Hepatocyte (in vitro differentiated cells): ENCODE data around the gene KCTD17. TPM values are rescaled to one million over a fixed set of nuclear protein-coding genes. Genes with fewer than 3 reads are reported as not detected.

Experiments used
- DNase-seq: peaks from one replicate; pipeline ENCODE4 v3.0.0-alpha.2; 2016; ENCODE audit warnings: low spot score
- H2AFZ ChIP-seq: fragments of 200-600 bp; sonication (generic); 2 replicates; pipeline ENCODE4 v1.6.0; 2016; ENCODE audit warnings: antibody characterized with exemption, mild to moderate bottlenecking
- H3K27ac ChIP-seq: fragments of 200-600 bp; sonication (generic); 2 replicates; pipeline ENCODE4 v1.5.1; 2016; ENCODE audit warnings: mild to moderate bottlenecking
- H3K27me3 ChIP-seq: fragments of 200-600 bp; sonication (generic); 2 replicates; pipeline ENCODE4 v1.6.1; 2016
- H3K36me3 ChIP-seq: fragments of 200-600 bp; sonication (generic); replicated peaks from 2 replicates; pipeline ENCODE4 v1.5.1; 2016; ENCODE audit warnings: low read depth; ENCODE audit not compliant: insufficient read depth
- H3K4me1 ChIP-seq: fragments of 200-600 bp; sonication (generic); 2 replicates; pipeline ENCODE4 v1.5.1; 2016; ENCODE audit warnings: mild to moderate bottlenecking, moderate library complexity; ENCODE audit not compliant: insufficient read depth
- H3K4me2 ChIP-seq: fragments of 200-600 bp; sonication (generic); 2 replicates; pipeline ENCODE4 v1.6.0; 2016
- H3K4me3 ChIP-seq: fragments of 200-600 bp; sonication (generic); 2 replicates; pipeline ENCODE4 v1.5.1; 2016; ENCODE audit warnings: mild to moderate bottlenecking
- H3K79me2 ChIP-seq: fragments of 200-600 bp; sonication (generic); 2 replicates; pipeline ENCODE4 v1.6.0; 2017; ENCODE audit warnings: mild to moderate bottlenecking
- H3K9me2 ChIP-seq: fragments of 200-600 bp; sonication (generic); replicated peaks from 2 replicates; pipeline ENCODE4 v1.6.0; 2017; ENCODE audit warnings: mild to moderate bottlenecking; ENCODE audit not compliant: insufficient read depth
- H3K9me3 ChIP-seq: fragments of 200-600 bp; sonication (generic); 2 replicates; pipeline ENCODE4 v1.5.1; 2016; ENCODE audit warnings: low read depth, mild to moderate bottlenecking
- H4K20me1 ChIP-seq: fragments of 200-600 bp; sonication (generic); 2 replicates; pipeline ENCODE4 v1.6.0; 2016; ENCODE audit warnings: mild to moderate bottlenecking; ENCODE audit not compliant: insufficient read depth, poor library complexity, severe bottlenecking
- CTCF ChIP-seq: fragments of 200-600 bp; sonication (generic); IDR thresholded peaks from 2 replicates; pipeline ENCODE4 v1.5.1; 2016; ENCODE audit warnings: antibody characterized with exemption, mild to moderate bottlenecking; ENCODE audit not compliant: poor library complexity
- EZH2 ChIP-seq: fragments of 200-600 bp; sonication (generic); IDR thresholded peaks from 2 replicates; pipeline ENCODE4 v1.6.1; 2016; ENCODE audit warnings: antibody characterized with exemption, mild to moderate bottlenecking, borderline replicate concordance
- EZH2phosphoT487 ChIP-seq: fragments of 200-600 bp; sonication (generic); IDR thresholded peaks from one replicate; pipeline ENCODE4 v1.6.1; 2018; ENCODE audit warnings: antibody characterized with exemption, mild to moderate bottlenecking, low read depth, moderate library complexity; ENCODE audit not compliant: unreplicated experiment, severe bottlenecking
- WGBS: methylation state at CpG from one replicate; pipeline ENCODE4 v1.1.6; 2016; ENCODE audit warnings: low lambda C conversion rate; ENCODE audit errors: missing lambda C conversion rate; 5-methylcytosine and 5-hydroxymethylcytosine counted together
- polyA plus RNA-seq: library from polyadenylated mRNA; unstranded; fragments of >200 nt; fragmentation: Nextera tagmentation; extraction: Ambion mirVana; gene quantifications from 2 replicates; pipeline ENCODE4 v1.2.1, GENCODE V29; 2016
- total RNA-seq: library from RNA; depleted of rRNA; stranded (reverse); fragments of >200 nt; gene quantifications from 2 replicates; pipeline ENCODE4 v1.2.3, GENCODE V29; 2014

KCTD17 gene
- total and polyA plus RNA-seq, 2 experiments from 2014 or later = 15.2 to 25.4 TPM

- DNase-seq = peak; percentile 86
- Histone ChIP-seq H3K79me2 (no peaks in the 10 kb centered on the region), H3K36me3 (no peaks in the 10 kb centered on the region), H3K9me2 (no peaks in the 10 kb centered on the region), H3K4me2 (peak overlapping the region; percentile 54), H3K27ac (peak overlapping the region; percentile 84), H3K4me3 (no peak overlapping the region), H3K9me3 (no peaks in the 10 kb centered on the region), H2AFZ (no peak overlapping the region), H3K4me1 (peaks cover 4% of the 10 kb centered on the region), H4K20me1 (no peaks in the 10 kb centered on the region), H3K27me3 (no peaks in the 10 kb centered on the region)
- no peak for TF ChIP-seq EZH2phosphoT487
- peak; percentile 63 for TF ChIP-seq CTCF
- WGBS = 54% methylated on average over 17 of the region's 17 CpGs
Observed at GRCh38 chr22:37043828-37044538, 7.6 kb upstream of the KCTD17 start.

GRCh38 chr22:37044634-37045625 lies 6.6 kb upstream of the KCTD17 start:
- 81% methylated on average over 9 of the region's 9 CpGs for WGBS
- H3K27ac ChIP-seq = no peak overlapping the region

GRCh38 chr22:37045958-37046357 lies 5.6 kb upstream of the KCTD17 start:
- Histone ChIP-seq H3K36me3 (no peaks in the 10 kb centered on the region), H3K27ac (no peak overlapping the region), H3K79me2 (no peaks in the 10 kb centered on the region), H2AFZ (no peak overlapping the region), H4K20me1 (no peaks in the 10 kb centered on the region), H3K4me1 (peaks cover 4% of the 10 kb centered on the region), H3K4me2 (no peak overlapping the region), H3K27me3 (no peaks in the 10 kb centered on the region), H3K9me3 (no peaks in the 10 kb centered on the region), H3K9me2 (no peaks in the 10 kb centered on the region), H3K4me3 (no peak overlapping the region)
- WGBS = 30% methylated on average over 4 of the region's 4 CpGs
- TF ChIP-seq CTCF = peak; percentile 48
- no peak for TF ChIP-seq EZH2phosphoT487
- peak; percentile 47 for DNase-seq

More at GRCh38 chr22:37044634-37045625, 6.6 kb upstream of the KCTD17 start:
- Histone ChIP-seq H3K36me3 (no peaks in the 10 kb centered on the region), H3K4me2 (no peak overlapping the region), H3K4me1 (peaks cover 4% of the 10 kb centered on the region), H3K9me3 (no peaks in the 10 kb centered on the region), H2AFZ (no peak overlapping the region), H3K27me3 (no peaks in the 10 kb centered on the region), H3K4me3 (no peak overlapping the region), H3K9me2 (no peaks in the 10 kb centered on the region), H3K79me2 (no peaks in the 10 kb centered on the region), H4K20me1 (no peaks in the 10 kb centered on the region)
- TF ChIP-seq CTCF (no peak), EZH2phosphoT487 (no peak), EZH2 (no peak)
- DNase-seq = no peak
